Parathyroid adenoma (tissue), 2 donors: ENCODE data around the gene PGAM5.

ENCODE experiments used
- H2AFZ ChIP-seq: fragments of 300-600 bp; sonication (generic); one replicate; pipeline ENCODE4 v1.7.0; 2017; ENCODE audit warnings: antibody characterized with exemption, mild to moderate bottlenecking
- H3K27ac ChIP-seq: fragments of 300-600 bp; sonication (generic); one replicate; pipeline ENCODE4 v1.7.0; 2017
- H3K27me3 ChIP-seq: fragments of 300-600 bp; sonication (generic); one replicate; pipeline ENCODE4 v1.7.0; 2017; ENCODE audit warnings: low read length; ENCODE audit not compliant: control insufficient read depth, insufficient read depth
- H3K36me3 ChIP-seq: fragments of 300-600 bp; sonication (generic); one replicate; pipeline ENCODE4 v1.7.0; 2017; ENCODE audit warnings: low read length; ENCODE audit not compliant: control insufficient read depth, insufficient read depth
- H3K4me1 ChIP-seq: fragments of 300-600 bp; sonication (generic); one replicate; pipeline ENCODE4 v1.7.0; 2017; ENCODE audit warnings: control low read depth
- H3K4me2 ChIP-seq: fragments of 300-600 bp; sonication (generic); one replicate; pipeline ENCODE4 v1.7.0; 2017; ENCODE audit warnings: low read length
- H3K4me3 ChIP-seq: fragments of 300-600 bp; sonication (generic); one replicate; pipeline ENCODE4 v1.7.0; 2017; ENCODE audit warnings: low read depth, low read length
- H3K79me2 ChIP-seq: fragments of 300-600 bp; sonication (generic); one replicate; pipeline ENCODE4 v1.7.0; 2017; ENCODE audit warnings: control low read depth
- H3K9ac ChIP-seq: fragments of 300-600 bp; sonication (generic); one replicate; pipeline ENCODE4 v1.7.0; 2017; ENCODE audit warnings: mild to moderate bottlenecking
- H3K9me3 ChIP-seq: fragments of 300-600 bp; sonication (generic); one replicate; pipeline ENCODE4 v1.7.0; 2017; ENCODE audit warnings: low read length; ENCODE audit not compliant: control insufficient read depth
- TF ChIP-seq, protein P1 (sequence below): fragments of 300-600 bp; sonication (generic); IDR thresholded peaks from one replicate; pipeline ENCODE4 v1.7.0; 2017; ENCODE audit warnings: antibody characterized with exemption, mild to moderate bottlenecking
- donor health status: primary hyperparathyroidism.

PGAM5 gene

DNA sequence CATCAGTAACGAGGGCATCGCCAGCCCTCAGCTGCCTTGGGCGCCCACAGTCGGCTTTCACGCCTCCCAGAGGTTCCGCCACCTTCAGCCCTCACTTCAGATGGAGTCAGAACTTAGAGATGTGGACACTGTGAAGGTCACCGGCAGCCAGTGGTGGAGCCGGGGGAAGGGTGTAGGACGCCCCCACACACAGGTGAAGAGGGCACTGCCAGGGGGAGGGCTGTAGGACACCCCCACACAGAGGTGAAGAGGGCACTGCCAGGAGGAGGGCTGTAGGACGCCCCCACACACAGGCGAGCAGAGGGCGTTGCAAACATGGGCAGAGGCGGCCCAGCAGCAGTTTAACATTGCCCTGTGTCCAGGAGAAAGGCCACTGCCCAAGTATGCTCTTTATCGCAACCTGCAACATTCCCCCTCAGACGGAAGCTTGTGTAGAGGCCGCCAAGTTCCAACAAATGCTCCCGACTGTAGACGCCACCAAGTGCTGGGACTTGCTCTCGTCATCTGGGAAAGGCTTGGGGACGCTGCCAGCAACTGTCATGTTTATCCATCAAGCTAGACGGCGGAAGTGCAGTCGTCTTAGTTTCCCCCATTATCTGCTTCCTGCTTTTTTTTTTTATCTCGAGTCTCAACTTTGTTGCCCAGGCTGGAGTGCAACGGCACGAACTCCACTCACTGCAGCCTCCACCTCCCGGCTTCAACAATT, 55.9 kb downstream of the PGAM5 start:
- Histone ChIP-seq H3K4me3 (no peak overlapping the region), H3K36me3 (no peaks in the 10 kb centered on the region), H3K27ac (no peak overlapping the region), H3K4me2 (no peak overlapping the region), H3K9me3 (no peaks in the 10 kb centered on the region), H3K27me3 (no peaks in the 10 kb centered on the region), H3K79me2 (no peaks in the 10 kb centered on the region), H3K9ac (no peak overlapping the region), H2AFZ (no peak overlapping the region), H3K4me1 (no peaks in the 10 kb centered on the region)
- TF ChIP-seq, protein P1, sequence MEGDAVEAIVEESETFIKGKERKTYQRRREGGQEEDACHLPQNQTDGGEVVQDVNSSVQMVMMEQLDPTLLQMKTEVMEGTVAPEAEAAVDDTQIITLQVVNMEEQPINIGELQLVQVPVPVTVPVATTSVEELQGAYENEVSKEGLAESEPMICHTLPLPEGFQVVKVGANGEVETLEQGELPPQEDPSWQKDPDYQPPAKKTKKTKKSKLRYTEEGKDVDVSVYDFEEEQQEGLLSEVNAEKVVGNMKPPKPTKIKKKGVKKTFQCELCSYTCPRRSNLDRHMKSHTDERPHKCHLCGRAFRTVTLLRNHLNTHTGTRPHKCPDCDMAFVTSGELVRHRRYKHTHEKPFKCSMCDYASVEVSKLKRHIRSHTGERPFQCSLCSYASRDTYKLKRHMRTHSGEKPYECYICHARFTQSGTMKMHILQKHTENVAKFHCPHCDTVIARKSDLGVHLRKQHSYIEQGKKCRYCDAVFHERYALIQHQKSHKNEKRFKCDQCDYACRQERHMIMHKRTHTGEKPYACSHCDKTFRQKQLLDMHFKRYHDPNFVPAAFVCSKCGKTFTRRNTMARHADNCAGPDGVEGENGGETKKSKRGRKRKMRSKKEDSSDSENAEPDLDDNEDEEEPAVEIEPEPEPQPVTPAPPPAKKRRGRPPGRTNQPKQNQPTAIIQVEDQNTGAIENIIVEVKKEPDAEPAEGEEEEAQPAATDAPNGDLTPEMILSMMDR = no peak

DNA sequence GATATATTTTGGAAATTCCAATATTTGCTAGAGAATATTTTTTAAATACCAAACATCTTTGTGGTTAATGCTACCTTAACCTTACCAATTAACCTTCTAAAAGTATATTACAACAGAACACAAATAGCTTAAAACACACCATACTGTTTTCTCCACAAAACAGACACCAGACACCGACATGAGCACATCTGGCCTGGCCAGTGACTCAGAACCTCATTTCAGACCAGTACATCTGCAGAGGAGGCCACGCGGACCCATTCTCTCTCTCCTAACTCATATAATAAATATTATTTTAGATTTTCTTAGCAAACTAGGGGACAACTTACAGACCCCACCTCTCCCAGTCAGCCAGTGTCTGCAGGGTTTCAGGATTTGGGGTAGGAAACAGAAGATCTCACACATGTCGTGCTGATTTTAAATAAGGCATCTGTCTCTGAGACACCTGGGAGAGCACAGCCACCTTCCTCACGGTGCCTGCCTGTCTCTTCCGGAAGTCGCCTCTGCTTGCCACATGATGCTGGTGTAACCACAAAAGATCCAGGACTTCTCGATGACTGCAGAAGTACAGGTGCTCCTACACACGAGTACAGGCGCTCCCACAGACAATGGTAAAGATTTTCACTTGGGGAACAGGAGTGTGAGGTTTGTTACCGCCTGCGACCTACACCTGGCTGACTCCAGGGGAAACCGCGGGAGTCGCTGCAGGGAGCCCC, 60.6 kb downstream of the PGAM5 start:
- Histone ChIP-seq H3K27me3 (no peaks in the 10 kb centered on the region), H3K27ac (no peak overlapping the region), H3K9ac (no peak overlapping the region), H3K4me1 (no peaks in the 10 kb centered on the region), H3K36me3 (no peaks in the 10 kb centered on the region), H3K79me2 (no peaks in the 10 kb centered on the region), H3K9me3 (no peaks in the 10 kb centered on the region), H3K4me2 (no peak overlapping the region), H2AFZ (no peak overlapping the region), H3K4me3 (no peak overlapping the region)
- TF ChIP-seq, protein P1 = no peak
